ENCODE measurements around the gene TNNT2. TPM values are rescaled to one million over a fixed set of nuclear protein-coding genes. Genes with fewer than 3 reads are reported as not detected.

Gene TNNT2
- total and polyA plus RNA-seq, 2 donors (not counting 1 experiment from before 2014, with no cell fraction given) = not detected

DNA sequence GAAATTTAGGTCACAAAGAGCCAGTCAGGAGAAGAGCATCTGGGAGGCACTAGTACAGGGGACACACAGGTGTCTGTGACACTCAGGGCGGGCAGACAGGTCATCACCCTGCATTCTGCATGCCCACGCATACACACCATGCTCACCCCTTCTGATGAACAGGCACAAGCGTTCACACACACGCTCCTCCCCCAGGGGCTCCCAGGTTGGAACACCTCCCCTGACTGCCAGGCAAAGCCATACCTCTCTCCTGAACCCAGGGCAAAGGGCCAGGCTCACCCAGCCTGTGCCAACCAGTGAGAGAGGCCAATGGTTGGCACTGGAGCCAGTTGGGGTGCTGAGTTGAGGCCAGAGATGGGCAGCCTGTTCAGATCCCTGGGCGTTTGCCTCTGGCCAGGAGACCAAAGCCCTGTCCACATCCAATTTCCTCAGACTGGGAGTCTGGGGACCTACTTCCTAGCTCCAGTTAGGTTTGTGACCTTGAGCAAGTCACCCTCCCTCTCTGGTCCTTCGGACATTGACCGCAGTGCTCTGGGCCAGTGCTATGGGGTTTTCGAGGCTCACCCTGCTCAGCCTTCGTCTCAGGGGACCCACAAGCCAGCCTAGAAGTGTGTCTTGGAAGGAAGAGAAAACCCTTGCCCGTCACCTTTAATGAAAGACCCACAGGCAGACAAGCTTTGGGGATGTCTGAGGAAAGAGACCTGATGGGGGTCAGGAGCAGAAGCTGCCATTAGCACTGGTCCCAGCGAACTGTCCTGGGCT, 27.4 kb upstream of the TNNT2 start:
- CTCF ChIA-PET = interaction anchor here (0.9 to 1.8 kb wide), 2 partner anchors 10 to 21 kb away, joined by 3 to 4 read pairs; no protein-coding TSS in a partner anchor
- H3K4me1 Mint-ChIP-seq = no peaks in the 10 kb centered on the region
- intact Hi-C loops (cut with micrococcal nuclease) = no loop called here
- Histone ChIP-seq H3K27me3 (replicated peaks in 1 of 4; ENCODE audit: control extremely low read depth in 1 of 4, control insufficient read depth in 3 of 4, insufficient read depth in 4 of 4, low read length in 3 of 4) (peaks cover 0 to 17% (median 7%) of the 10 kb centered on the region in 4 experiments), H4K20me1 (ENCODE audit: control insufficient read depth, insufficient read depth, low read length, poor library complexity, severe bottlenecking) (no peaks in the 10 kb centered on the region), H3K4me3 (ENCODE audit: control extremely low read depth in 1 of 5, extremely low read depth in 1 of 5, insufficient read depth in 1 of 5, low read depth in 2 of 5, low read length in 4 of 5) (no peak overlapping the region), H3K9me3 (ENCODE audit: control extremely low read depth in 1 of 3, control insufficient read depth in 2 of 3, insufficient read depth in 1 of 3, low read length in 2 of 3) (no peaks in the 10 kb centered on the region), H3K4me1 (ENCODE audit: control insufficient read depth in 2 of 2, insufficient read depth in 2 of 2, low read length in 2 of 2) (no peaks in the 10 kb centered on the region), H3K4me2 (replicated peaks; ENCODE audit: low read depth, low read length, poor library complexity, severe bottlenecking) (no peak overlapping the region), H2AFZ (ENCODE audit: insufficient read depth, low read depth, low read length, poor library complexity, severe bottlenecking) (no peak overlapping the region), H3K9ac (ENCODE audit: low read length) (no peak overlapping the region), H3K79me2 (ENCODE audit: control insufficient read depth, insufficient read depth, low read length) (no peaks in the 10 kb centered on the region), H3K36me3 (replicated peaks in 1 of 2; ENCODE audit: control extremely low read depth in 1 of 2, control insufficient read depth in 1 of 2, extremely low read depth in 1 of 2, insufficient read depth in 2 of 2, low read length in 1 of 2) (no peaks in the 10 kb centered on the region), H3K27ac (ENCODE audit: low read length in 2 of 2) (no peak overlapping the region)
- H3K27ac Mint-ChIP-seq = no peak overlapping the region
- ATAC-seq (ENCODE audit: low read depth) (no peak), DNase-seq (no peak)
- no peak overlapping the region for H3K4me3 Mint-ChIP-seq
- no peaks in the 10 kb centered on the region for H3K9me3 Mint-ChIP-seq (ENCODE audit: insufficient read depth)
- TF ChIP-seq EZH2 (IDR thresholded peaks at IDR 0.05; ENCODE audit: borderline replicate concordance, insufficient read depth, low read depth, low read length, poor library complexity, severe bottlenecking) = no peak
- TF ChIP-seq, protein P1, sequence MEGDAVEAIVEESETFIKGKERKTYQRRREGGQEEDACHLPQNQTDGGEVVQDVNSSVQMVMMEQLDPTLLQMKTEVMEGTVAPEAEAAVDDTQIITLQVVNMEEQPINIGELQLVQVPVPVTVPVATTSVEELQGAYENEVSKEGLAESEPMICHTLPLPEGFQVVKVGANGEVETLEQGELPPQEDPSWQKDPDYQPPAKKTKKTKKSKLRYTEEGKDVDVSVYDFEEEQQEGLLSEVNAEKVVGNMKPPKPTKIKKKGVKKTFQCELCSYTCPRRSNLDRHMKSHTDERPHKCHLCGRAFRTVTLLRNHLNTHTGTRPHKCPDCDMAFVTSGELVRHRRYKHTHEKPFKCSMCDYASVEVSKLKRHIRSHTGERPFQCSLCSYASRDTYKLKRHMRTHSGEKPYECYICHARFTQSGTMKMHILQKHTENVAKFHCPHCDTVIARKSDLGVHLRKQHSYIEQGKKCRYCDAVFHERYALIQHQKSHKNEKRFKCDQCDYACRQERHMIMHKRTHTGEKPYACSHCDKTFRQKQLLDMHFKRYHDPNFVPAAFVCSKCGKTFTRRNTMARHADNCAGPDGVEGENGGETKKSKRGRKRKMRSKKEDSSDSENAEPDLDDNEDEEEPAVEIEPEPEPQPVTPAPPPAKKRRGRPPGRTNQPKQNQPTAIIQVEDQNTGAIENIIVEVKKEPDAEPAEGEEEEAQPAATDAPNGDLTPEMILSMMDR (IDR thresholded peaks at IDR 0.05) = no peak
- peaks cover 13% of the 10 kb centered on the region for H3K27me3 Mint-ChIP-seq
- 86% methylated on average over 7 of the region's 11 CpGs for WGBS (ENCODE audit: insufficient coverage)
- POLR2A ChIA-PET = no interaction called here

DNA sequence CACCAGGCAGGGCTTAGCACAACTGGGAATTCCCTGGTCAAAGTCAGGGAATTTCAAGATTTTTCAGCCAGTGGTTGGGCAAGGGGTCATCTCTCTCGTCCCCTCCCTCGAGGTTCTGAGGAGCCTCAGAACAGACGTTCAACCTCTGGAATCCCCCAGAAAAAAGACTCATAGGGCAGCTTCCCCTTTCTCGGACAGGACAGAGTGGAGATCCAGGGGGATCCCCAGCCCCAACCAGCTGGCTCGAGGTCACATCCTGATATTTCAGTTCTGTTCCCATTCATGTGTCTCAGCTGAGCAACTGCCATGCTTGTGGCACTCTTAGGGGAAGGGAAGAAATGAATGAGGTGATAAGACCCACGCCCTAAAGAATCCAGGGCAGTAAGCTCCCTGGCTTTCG, 26.6 kb upstream of the TNNT2 start:
- H3K9ac ChIP-seq (ENCODE audit: low read length) = no peak overlapping the region
- H3K4me3 ChIP-seq (ENCODE audit: control extremely low read depth in 1 of 5, extremely low read depth in 1 of 5, insufficient read depth in 1 of 5, low read depth in 2 of 5, low read length in 4 of 5) = no peak overlapping the region
- peaks cover 0 to 4% of the 10 kb centered on the region in 2 donors for H3K4me1 ChIP-seq (ENCODE audit: control insufficient read depth in 2 of 2, insufficient read depth in 2 of 2, low read length in 2 of 2)
- DNase-seq = no peak
- no peaks in the 10 kb centered on the region for H3K79me2 ChIP-seq (ENCODE audit: control insufficient read depth, insufficient read depth, low read length)
- H3K36me3 ChIP-seq (replicated peaks in 1 of 2; ENCODE audit: control extremely low read depth in 1 of 2, control insufficient read depth in 1 of 2, extremely low read depth in 1 of 2, insufficient read depth in 2 of 2, low read length in 1 of 2) = no peaks in the 10 kb centered on the region
- no peak for ATAC-seq (ENCODE audit: low read depth)
- peaks cover 0 to 20% (median 7%) of the 10 kb centered on the region in 4 experiments for H3K27me3 ChIP-seq (replicated peaks in 1 of 4; ENCODE audit: control extremely low read depth in 1 of 4, control insufficient read depth in 3 of 4, insufficient read depth in 4 of 4, low read length in 3 of 4)
- TF ChIP-seq EZH2 (IDR thresholded peaks at IDR 0.05; ENCODE audit: borderline replicate concordance, insufficient read depth, low read depth, low read length, poor library complexity, severe bottlenecking) = no peak
- TF ChIP-seq, protein P1 (IDR thresholded peaks at IDR 0.05) = no peak
- Mint-ChIP-seq H3K27ac (no peak overlapping the region), H3K27me3 (peaks cover 8% of the 10 kb centered on the region), H3K4me1 (no peaks in the 10 kb centered on the region), H3K9me3 (ENCODE audit: insufficient read depth) (no peaks in the 10 kb centered on the region), H3K4me3 (no peak overlapping the region)
- H2AFZ ChIP-seq (ENCODE audit: insufficient read depth, low read depth, low read length, poor library complexity, severe bottlenecking) = no peak overlapping the region
- intact Hi-C loops (cut with micrococcal nuclease) = no loop called here
- ChIA-PET CTCF (interaction anchor here (0.9 kb wide), 1 partner anchor 20 kb away, joined by 3 read pairs; no protein-coding TSS in a partner anchor), POLR2A (no interaction called here)
- no peaks in the 10 kb centered on the region for H3K9me3 ChIP-seq (ENCODE audit: control extremely low read depth in 1 of 3, control insufficient read depth in 2 of 3, insufficient read depth in 1 of 3, low read length in 2 of 3)
- no CpG with 5 or more reads among the region's 7 CpGs for WGBS (ENCODE audit: insufficient coverage)
- H3K4me2 ChIP-seq (replicated peaks; ENCODE audit: low read depth, low read length, poor library complexity, severe bottlenecking) = no peak overlapping the region
- no peak overlapping the region for H3K27ac ChIP-seq (ENCODE audit: low read length in 2 of 2)
- no peaks in the 10 kb centered on the region for H4K20me1 ChIP-seq (ENCODE audit: control insufficient read depth, insufficient read depth, low read length, poor library complexity, severe bottlenecking)

All from B cell (primary cell).